Islet of Langerhans (tissue), 1 donor: ENCODE results near the gene PRB2.
"Not testable (repeated sequence)": the region's sequence is repeated elsewhere in the genome, so short reads cannot be mapped to it uniquely, and the experiment has no call there.

Experiments used
- FAIRE-seq: peaks from one replicate; lab custom pipeline; 2011; peaks lifted over from hg19 to GRCh38; lab: Jason Lieb, UNC

PRB2 gene

DNA sequence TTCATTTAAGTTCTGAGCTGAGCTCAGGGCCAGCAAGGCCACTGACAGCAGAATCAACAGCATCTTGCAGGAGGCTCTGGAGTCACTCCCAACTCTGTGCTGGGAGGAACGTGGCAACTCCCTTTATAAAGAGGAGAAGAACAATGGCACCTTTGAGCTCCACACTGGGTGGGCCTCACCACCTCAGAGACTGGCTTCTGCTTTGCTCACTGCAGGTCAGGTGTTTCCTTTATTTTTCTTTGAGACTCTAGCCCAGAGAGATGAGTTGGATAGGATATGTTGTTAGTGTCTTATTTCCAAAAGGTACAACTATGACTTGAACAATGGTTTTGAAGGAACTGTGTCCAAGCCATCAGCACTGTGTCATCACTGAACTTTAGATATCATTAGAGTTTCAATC, at the start of gene PRB2:
Gene PRB2 (minus strand): TSS at position 101 of the 400 bp plus-strand sequence. CDS start 38 bp downstream, at position 63.
- not testable (repeated sequence) for FAIRE-seq

- no peak for FAIRE-seq
Observed at GRCh38 chr12:11437966-11438365, 42.6 kb upstream of the PRB2 start.

DNA sequence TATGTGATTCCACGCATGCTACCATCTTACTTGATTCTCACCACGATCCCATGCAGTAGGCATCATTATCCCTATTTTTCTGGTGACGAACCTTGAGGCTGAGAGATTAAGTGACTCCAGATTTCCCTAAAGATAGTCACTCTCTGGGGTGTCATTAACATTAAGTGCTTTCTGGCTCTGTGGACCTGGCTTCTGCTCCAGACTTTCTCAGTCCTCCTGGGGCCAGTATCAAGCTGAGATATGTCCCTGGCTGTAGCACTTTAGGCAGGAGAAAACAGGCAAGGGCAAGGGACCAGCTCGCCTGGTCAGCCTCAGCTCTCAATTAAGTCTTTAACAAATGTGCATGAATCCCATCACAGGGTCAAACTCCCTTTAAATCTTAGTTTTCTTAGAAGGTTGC, 38.3 kb upstream of the PRB2 start:
- no peak for FAIRE-seq

- no peak for FAIRE-seq
Observed at GRCh38 chr12:11431486-11431885, 36.1 kb upstream of the PRB2 start.

- FAIRE-seq = no peak
Observed at GRCh38 chr12:11427341-11427740, 32.0 kb upstream of the PRB2 start.

- no peak for FAIRE-seq
Observed at GRCh38 chr12:11412731-11413130, 17.4 kb upstream of the PRB2 start.

DNA sequence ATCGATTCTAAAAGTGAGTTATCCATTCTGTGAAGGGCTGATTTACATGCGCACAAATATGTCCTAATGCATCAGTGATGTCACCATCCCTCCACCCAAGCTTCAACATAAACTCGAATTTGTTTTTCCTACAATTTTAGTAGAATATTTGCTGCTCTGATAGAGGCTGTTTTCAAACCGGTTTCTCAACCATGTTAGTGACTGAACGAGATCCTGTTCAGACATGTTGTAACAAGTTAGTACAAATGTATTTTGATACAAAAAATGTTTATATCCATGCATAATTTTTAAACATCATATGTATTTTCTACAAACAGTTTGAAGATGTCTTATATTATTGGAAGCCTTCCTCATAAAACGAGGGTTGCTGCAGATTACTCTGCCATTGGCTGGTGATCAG, 12.7 kb upstream of the PRB2 start:
- FAIRE-seq = no peak

GRCh38 chr12:11397366-11397765, 2.0 kb upstream of the PRB2 start:
- no peak for FAIRE-seq

DNA sequence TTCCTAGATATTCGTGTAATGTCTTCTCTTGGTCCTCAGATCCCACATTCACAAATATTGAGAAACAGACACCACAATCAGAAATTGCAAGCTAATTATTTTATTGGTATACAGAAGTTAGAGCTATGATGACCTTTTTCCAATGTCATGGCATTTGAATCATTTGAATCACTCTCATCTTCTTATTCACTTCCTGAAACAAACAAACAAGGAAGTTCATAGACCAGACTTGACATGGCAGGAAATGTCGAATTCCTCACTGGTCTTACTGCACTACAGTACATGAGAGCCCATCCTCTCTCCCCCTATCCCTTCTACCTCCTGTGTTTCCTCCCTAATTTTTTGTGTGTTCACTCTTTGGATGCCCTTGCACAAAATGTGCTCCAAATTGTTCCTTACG, 3.9 kb downstream of the PRB2 start:
- FAIRE-seq = not testable (repeated sequence)

- FAIRE-seq = not testable (repeated sequence)
Observed at GRCh38 chr12:11377420-11377819, 17.9 kb downstream of the PRB2 start.

DNA sequence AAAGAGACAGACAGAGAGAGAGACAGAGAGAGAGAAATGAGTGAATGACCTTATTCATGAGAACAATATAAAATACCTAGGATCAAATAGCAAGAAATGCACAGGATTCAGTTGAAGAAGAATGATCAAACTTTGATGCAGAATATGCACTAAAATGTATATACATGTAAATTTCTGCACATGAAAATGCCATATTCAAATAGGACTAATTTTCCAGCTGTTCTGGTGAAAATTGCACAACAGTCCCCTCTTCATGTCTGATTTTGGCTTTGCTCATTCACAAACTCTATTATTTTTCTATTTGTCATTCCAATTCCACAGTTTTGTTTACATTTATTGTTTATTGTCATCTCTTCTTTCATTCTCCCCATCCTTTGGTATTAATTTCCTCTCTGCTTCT, 34.2 kb downstream of the PRB2 start:
- no peak for FAIRE-seq

DNA sequence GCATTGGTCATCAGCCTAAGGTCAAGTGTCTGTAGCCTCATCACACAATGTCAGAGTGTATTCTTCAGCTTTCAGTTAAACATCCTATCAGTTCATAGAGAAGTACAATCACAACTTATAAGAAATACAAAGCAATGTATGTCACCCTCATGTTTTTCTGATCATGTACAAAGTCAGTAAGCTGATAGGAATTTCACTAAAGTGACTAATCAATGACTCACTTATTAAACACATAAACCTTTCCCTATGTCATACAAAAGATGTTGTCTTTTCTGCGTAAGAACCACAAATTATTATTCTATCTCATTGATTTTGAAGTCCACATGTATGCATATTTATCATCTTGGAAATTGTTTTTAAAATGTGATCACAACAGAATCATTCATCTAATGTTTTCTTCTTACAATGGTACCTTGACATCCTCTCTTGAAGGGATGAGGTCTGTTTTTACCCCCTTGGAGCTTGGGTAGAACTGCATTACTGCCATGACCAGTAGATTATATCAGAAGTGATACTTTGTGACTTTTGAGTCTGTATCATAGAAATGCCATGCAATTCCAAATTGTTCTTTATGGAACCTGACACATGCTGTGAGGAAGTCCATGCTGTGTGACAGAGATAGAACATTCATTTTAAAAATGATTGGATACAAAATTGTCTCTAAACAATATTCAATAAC, 35.0 kb downstream of the PRB2 start:
- FAIRE-seq = not testable (repeated sequence)

DNA sequence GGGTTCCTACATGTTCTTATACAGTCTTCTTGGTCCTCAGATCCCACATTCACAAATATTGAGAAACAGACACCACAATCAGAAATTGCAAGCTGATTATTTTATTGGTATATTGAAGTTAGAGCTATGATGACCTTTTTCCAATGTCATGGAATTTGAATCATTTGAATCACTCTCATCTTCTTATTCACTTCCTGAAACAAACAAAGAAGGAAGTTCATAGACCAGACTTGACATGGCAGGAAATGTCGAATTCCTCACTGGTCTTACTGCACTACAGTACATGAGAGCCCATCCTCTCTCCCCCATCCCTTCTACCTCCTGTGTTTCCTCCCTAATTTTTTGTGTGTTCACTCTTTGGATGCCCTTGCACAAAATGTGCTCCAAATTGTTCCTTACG, 43.6 kb downstream of the PRB2 start:
- FAIRE-seq = not testable (repeated sequence)

- no peak for FAIRE-seq
Observed at GRCh38 chr12:11348439-11348838, 46.9 kb downstream of the PRB2 start.

DNA sequence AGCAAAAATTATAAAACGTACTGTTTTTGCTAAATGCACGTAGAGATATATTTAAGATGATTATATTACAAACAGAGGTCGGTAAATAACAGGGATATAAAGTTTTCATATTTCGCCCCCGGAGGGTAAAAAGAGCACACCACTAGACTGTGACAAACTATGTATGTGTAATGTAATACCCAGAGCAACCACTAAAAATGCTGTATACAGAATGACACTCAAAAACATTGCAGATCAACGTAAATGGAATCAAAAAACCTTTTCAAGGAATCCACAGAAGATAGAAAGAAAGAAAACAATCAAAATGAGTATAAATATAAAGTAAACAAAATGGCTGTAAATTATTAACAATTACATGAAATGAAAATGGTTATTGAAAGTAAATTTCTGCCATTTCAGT, 47.6 kb downstream of the PRB2 start:
- no peak for FAIRE-seq

- no peak for FAIRE-seq
Observed at GRCh38 chr12:11344500-11344899, 50.9 kb downstream of the PRB2 start.
